Measurements from ENCODE around the gene NUTF2. TPM values are rescaled to one million over a fixed set of nuclear protein-coding genes. Genes with fewer than 3 reads are reported as not detected.
"Not testable (repeated sequence)": the region's sequence is repeated elsewhere in the genome, so short reads cannot be mapped to it uniquely, and the experiment has no call there.

Gene NUTF2
- total RNA-seq, 2 donors from 2014 or later, result 46.6 to 66.8 TPM

GRCh38 chr16:67861877-67862276 lies 15.1 kb downstream of the NUTF2 start:
- Mint-ChIP-seq H3K27ac (peak overlapping the region; percentile 84), H3K27me3 (no peaks in the 10 kb centered on the region), H3K4me1 (peaks cover 23% of the 10 kb centered on the region), H3K4me3 (no peak overlapping the region), H3K36me3 (ENCODE audit: low read depth) (no peaks in the 10 kb centered on the region)
- no peak for ATAC-seq
- H3K9me3 ChIP-seq (ENCODE audit: control insufficient read depth, low read length, poor library complexity, severe bottlenecking), result no peaks in the 10 kb centered on the region
- DNase-seq, result no peak

- H3K9me3 ChIP-seq (ENCODE audit: control insufficient read depth, low read length, poor library complexity, severe bottlenecking), result no peaks in the 10 kb centered on the region
- no peak for DNase-seq
- no peak for ATAC-seq
- H3K4me3 Mint-ChIP-seq, result no peak overlapping the region
- H3K27me3 Mint-ChIP-seq, result no peaks in the 10 kb centered on the region
- no peaks in the 10 kb centered on the region for H3K36me3 Mint-ChIP-seq (ENCODE audit: low read depth)
- peaks cover 14% of the 10 kb centered on the region for H3K4me1 Mint-ChIP-seq
- H3K27ac Mint-ChIP-seq, result peak overlapping the region; percentile 84
These were observed 16.2 kb downstream of the NUTF2 start for GRCh38 chr16:67862623-67863583.

- H3K4me1 Mint-ChIP-seq; ATAC-seq; H3K27me3 Mint-ChIP-seq; H3K4me3 Mint-ChIP-seq; H3K9me3 ChIP-seq (ENCODE audit: control insufficient read depth, low read length, poor library complexity, severe bottlenecking); H3K36me3 Mint-ChIP-seq (ENCODE audit: low read depth); DNase-seq: not testable (repeated sequence)
- peak overlapping the region; percentile 8 for H3K27ac Mint-ChIP-seq
These were observed 17.3 kb downstream of the NUTF2 start for GRCh38 chr16:67864044-67864443.

- DNase-seq (no peak), ATAC-seq (no peak)
- no peak overlapping the region for H3K4me3 Mint-ChIP-seq
- H3K36me3 Mint-ChIP-seq (ENCODE audit: low read depth), result no peaks in the 10 kb centered on the region
- peaks cover 7% of the 10 kb centered on the region for H3K4me1 Mint-ChIP-seq
- H3K27ac Mint-ChIP-seq, result no peak overlapping the region
- H3K9me3 ChIP-seq (ENCODE audit: control insufficient read depth, low read length, poor library complexity, severe bottlenecking), result no peaks in the 10 kb centered on the region
- H3K27me3 Mint-ChIP-seq, result no peaks in the 10 kb centered on the region
These were observed 17.9 kb downstream of the NUTF2 start for GRCh38 chr16:67864594-67864993.

GRCh38 chr16:67865318-67865717 lies 18.6 kb downstream of the NUTF2 start:
- ATAC-seq (peak; percentile 55), DNase-seq (no peak)
- Mint-ChIP-seq H3K4me3 (no peak overlapping the region), H3K36me3 (ENCODE audit: low read depth) (no peaks in the 10 kb centered on the region), H3K27ac (no peak overlapping the region), H3K27me3 (no peaks in the 10 kb centered on the region), H3K4me1 (peaks cover 7% of the 10 kb centered on the region)
- H3K9me3 ChIP-seq (ENCODE audit: control insufficient read depth, low read length, poor library complexity, severe bottlenecking), result no peaks in the 10 kb centered on the region

GRCh38 chr16:67868290-67868689 lies 21.6 kb downstream of the NUTF2 start:
- H3K4me1 Mint-ChIP-seq, result peaks cover 12% of the 10 kb centered on the region
- H3K27ac Mint-ChIP-seq, result no peak overlapping the region
- ATAC-seq (no peak), DNase-seq (no peak)
- H3K36me3 Mint-ChIP-seq (ENCODE audit: low read depth), result no peaks in the 10 kb centered on the region
- no peaks in the 10 kb centered on the region for H3K27me3 Mint-ChIP-seq
- H3K4me3 Mint-ChIP-seq, result no peak overlapping the region
- no peaks in the 10 kb centered on the region for H3K9me3 ChIP-seq (ENCODE audit: control insufficient read depth, low read length, poor library complexity, severe bottlenecking)

- Mint-ChIP-seq H3K4me3 (no peak overlapping the region), H3K36me3 (ENCODE audit: low read depth) (no peaks in the 10 kb centered on the region), H3K27me3 (no peaks in the 10 kb centered on the region), H3K27ac (no peak overlapping the region), H3K4me1 (peaks cover 22% of the 10 kb centered on the region)
- H3K9me3 ChIP-seq (ENCODE audit: control insufficient read depth, low read length, poor library complexity, severe bottlenecking), result no peaks in the 10 kb centered on the region
- ATAC-seq, result no peak
- no peak for DNase-seq
These were observed 22.9 kb downstream of the NUTF2 start for GRCh38 chr16:67869653-67870052.

- DNase-seq (no peak), ATAC-seq (no peak)
- H3K9me3 ChIP-seq (ENCODE audit: control insufficient read depth, low read length, poor library complexity, severe bottlenecking), result no peaks in the 10 kb centered on the region
- Mint-ChIP-seq H3K4me3 (peak overlapping the region; percentile 62), H3K36me3 (ENCODE audit: low read depth) (no peaks in the 10 kb centered on the region), H3K27me3 (no peaks in the 10 kb centered on the region), H3K27ac (no peak overlapping the region), H3K4me1 (peaks cover 28% of the 10 kb centered on the region)
These were observed 24.5 kb downstream of the NUTF2 start for GRCh38 chr16:67871256-67871655.

- DNase-seq (no peak), ATAC-seq (no peak)
- H3K9me3 ChIP-seq (ENCODE audit: control insufficient read depth, low read length, poor library complexity, severe bottlenecking), result no peaks in the 10 kb centered on the region
- Mint-ChIP-seq H3K27ac (peak overlapping the region; percentile 95), H3K4me3 (peak overlapping the region; percentile 95), H3K27me3 (no peaks in the 10 kb centered on the region), H3K36me3 (ENCODE audit: low read depth) (no peaks in the 10 kb centered on the region), H3K4me1 (peaks cover 28% of the 10 kb centered on the region)
These were observed 25.4 kb downstream of the NUTF2 start for GRCh38 chr16:67872131-67872630.

GRCh38 chr16:67872631-67873434 lies 26.1 kb downstream of the NUTF2 start, which contains the start of gene EDC4:
TSS of gene EDC4 (plus strand) at chr16:67873052. CDS start at chr16:67873262, 210 bp downstream.
- DNase-seq (peak; percentile 77 to 89 (median 78)), ATAC-seq (peak; percentile 93)
- H3K27me3 Mint-ChIP-seq, result no peaks in the 10 kb centered on the region
- H3K4me1 Mint-ChIP-seq, result peaks cover 28% of the 10 kb centered on the region
- H3K36me3 Mint-ChIP-seq (ENCODE audit: low read depth), result no peaks in the 10 kb centered on the region
- H3K27ac Mint-ChIP-seq, result peak within 1 kb of the TSS; percentile 95
- no peaks in the 10 kb centered on the region for H3K9me3 ChIP-seq (ENCODE audit: control insufficient read depth, low read length, poor library complexity, severe bottlenecking)
- peak within 1 kb of the TSS; percentile 95 for H3K4me3 Mint-ChIP-seq

GRCh38 chr16:67873435-67874370 lies 27.0 kb downstream of the NUTF2 start:
- Mint-ChIP-seq H3K4me1 (peaks cover 28% of the 10 kb centered on the region), H3K4me3 (peak overlapping the region; percentile 95), H3K36me3 (ENCODE audit: low read depth) (no peaks in the 10 kb centered on the region), H3K27me3 (no peaks in the 10 kb centered on the region), H3K27ac (peak overlapping the region; percentile 95)
- no peak for DNase-seq
- peak; percentile 12 for ATAC-seq
- no peaks in the 10 kb centered on the region for H3K9me3 ChIP-seq (ENCODE audit: control insufficient read depth, low read length, poor library complexity, severe bottlenecking)

GRCh38 chr16:67874372-67874771 lies 27.6 kb downstream of the NUTF2 start:
- H3K9me3 ChIP-seq (ENCODE audit: control insufficient read depth, low read length, poor library complexity, severe bottlenecking), result no peaks in the 10 kb centered on the region
- ATAC-seq (no peak), DNase-seq (no peak)
- Mint-ChIP-seq H3K27ac (peak overlapping the region; percentile 95), H3K36me3 (ENCODE audit: low read depth) (no peaks in the 10 kb centered on the region), H3K4me3 (peak overlapping the region; percentile 95), H3K4me1 (peaks cover 28% of the 10 kb centered on the region), H3K27me3 (no peaks in the 10 kb centered on the region)

Data from T-helper 17 cell (primary cell).